Astrocyte (in vitro differentiated cells and primary cell): ENCODE measurements around the gene PUDP. TPM values are rescaled to one million over a fixed set of nuclear protein-coding genes. Genes with fewer than 3 reads are reported as not detected.
A peak's percentile ranks its signal among the peaks of the same experiment; 100 is the strongest.

Experiments used
- DNase-seq: peaks from one replicate; pipeline ENCODE4 v3.0.0-alpha.2; 2010; ENCODE audit warnings: low read depth
- FAIRE-seq: peaks from 2 replicates; lab custom pipeline; 2011; peaks lifted over from hg19 to GRCh38; lab: Jason Lieb, UNC
- H2AFZ ChIP-seq: 2 replicates; pipeline ENCODE4 v1.6.0; 2012; ENCODE audit warnings: low read depth, low read length, inconsistent platforms
- H3K27ac ChIP-seq: 2 replicates; pipeline ENCODE4 v1.5.1; 2011; ENCODE audit warnings: low read depth, low read length, inconsistent platforms
- H3K27me3 ChIP-seq: 2 replicates; pipeline ENCODE4 v1.6.0; 2011; ENCODE audit warnings: low read length, inconsistent platforms; ENCODE audit not compliant: insufficient read depth
- H3K36me3 ChIP-seq: 2 replicates; pipeline ENCODE4 v1.5.1; 2011; ENCODE audit warnings: low read length, inconsistent platforms; ENCODE audit not compliant: insufficient read depth
- H3K4me1 ChIP-seq: 2 replicates; pipeline ENCODE4 v1.5.1; 2011; ENCODE audit warnings: low read length, inconsistent platforms; ENCODE audit not compliant: insufficient read depth
- H3K4me2 ChIP-seq: 2 replicates; pipeline ENCODE4 v1.6.0; 2012; ENCODE audit warnings: low read length, inconsistent platforms
- H3K4me3 ChIP-seq: 2 replicates; pipeline ENCODE4 v1.5.1; 2011; ENCODE audit warnings: low read depth, mild to moderate bottlenecking, low read length, inconsistent platforms; ENCODE audit not compliant: insufficient read depth
- H3K79me2 ChIP-seq: 2 replicates; pipeline ENCODE4 v1.6.0; 2012; ENCODE audit warnings: mild to moderate bottlenecking, low read length, inconsistent platforms; ENCODE audit not compliant: insufficient read depth
- H3K9ac ChIP-seq: 2 replicates; pipeline ENCODE4 v1.6.0; 2012; ENCODE audit warnings: mild to moderate bottlenecking, low read length, inconsistent platforms
- H3K9me3 ChIP-seq: 2 replicates; pipeline ENCODE4 v1.5.1; 2012; ENCODE audit warnings: low read depth, mild to moderate bottlenecking, low read length, inconsistent platforms; ENCODE audit not compliant: insufficient read depth
- H4K20me1 ChIP-seq: 2 replicates; pipeline ENCODE4 v1.6.0; 2012; ENCODE audit warnings: low read length, inconsistent platforms; ENCODE audit not compliant: insufficient read depth
- H3K27ac Mint-ChIP-seq: one replicate; pipeline ENCODE4 v1.8.0; 2021; ENCODE audit warnings: mild to moderate bottlenecking, mixed read lengths; ENCODE audit not compliant: unreplicated experiment
- H3K27me3 Mint-ChIP-seq: one replicate; pipeline ENCODE4 v1.8.0; 2021; ENCODE audit warnings: low read depth, mixed read lengths; ENCODE audit not compliant: unreplicated experiment
- H3K36me3 Mint-ChIP-seq: one replicate; pipeline ENCODE4 v1.8.0; 2021; ENCODE audit warnings: low read depth, mixed read lengths; ENCODE audit not compliant: unreplicated experiment
- H3K4me1 Mint-ChIP-seq: one replicate; pipeline ENCODE4 v1.8.0; 2021; ENCODE audit warnings: low read depth, mixed read lengths; ENCODE audit not compliant: unreplicated experiment
- H3K4me3 Mint-ChIP-seq: one replicate; pipeline ENCODE4 v1.8.0; 2021; ENCODE audit warnings: mild to moderate bottlenecking, moderate library complexity, mixed read lengths; ENCODE audit not compliant: unreplicated experiment
- H3K9me3 Mint-ChIP-seq: one replicate; pipeline ENCODE4 v1.8.0; 2021; ENCODE audit warnings: mild to moderate bottlenecking, mixed read lengths; ENCODE audit not compliant: unreplicated experiment
- EZH2 ChIP-seq: IDR thresholded peaks from 2 replicates; pipeline ENCODE4 v1.6.1; 2012; ENCODE audit warnings: mild to moderate bottlenecking, low read length, inconsistent platforms; ENCODE audit not compliant: insufficient read depth
- total RNA-seq: library from RNA; stranded (reverse); gene quantifications from 2 replicates; pipeline ENCODE4 v1.2.1, GENCODE V29; 2021
- TF ChIP-seq, protein P1 (sequence below): IDR thresholded peaks from 2 replicates; pipeline ENCODE4 v1.5.1; 2011; ENCODE audit warnings: low read depth, mild to moderate bottlenecking, inconsistent platforms, low read length, moderate library complexity; ENCODE audit not compliant: insufficient read depth

The PUDP gene
- total RNA-seq, 1 donor from 2014 or later = 21.8 TPM

DNA sequence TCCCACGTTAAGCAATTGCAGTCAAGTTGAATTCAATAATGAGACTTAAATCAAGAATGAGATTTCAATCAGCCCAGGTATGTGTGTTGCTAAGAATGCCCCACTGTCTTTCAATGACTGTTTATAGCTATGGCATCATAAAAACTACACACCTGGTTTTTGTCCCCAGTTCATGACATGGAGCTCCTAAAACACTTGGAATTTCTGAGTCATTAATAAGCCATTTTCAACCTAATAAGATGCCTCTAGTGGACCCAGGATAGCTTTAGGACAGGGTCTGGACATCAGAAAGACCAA is 73.1 kb downstream of the PUDP start:
- no peak overlapping the region for H2AFZ ChIP-seq
- no peak overlapping the region for H3K4me2 ChIP-seq
- TF ChIP-seq, protein P1, sequence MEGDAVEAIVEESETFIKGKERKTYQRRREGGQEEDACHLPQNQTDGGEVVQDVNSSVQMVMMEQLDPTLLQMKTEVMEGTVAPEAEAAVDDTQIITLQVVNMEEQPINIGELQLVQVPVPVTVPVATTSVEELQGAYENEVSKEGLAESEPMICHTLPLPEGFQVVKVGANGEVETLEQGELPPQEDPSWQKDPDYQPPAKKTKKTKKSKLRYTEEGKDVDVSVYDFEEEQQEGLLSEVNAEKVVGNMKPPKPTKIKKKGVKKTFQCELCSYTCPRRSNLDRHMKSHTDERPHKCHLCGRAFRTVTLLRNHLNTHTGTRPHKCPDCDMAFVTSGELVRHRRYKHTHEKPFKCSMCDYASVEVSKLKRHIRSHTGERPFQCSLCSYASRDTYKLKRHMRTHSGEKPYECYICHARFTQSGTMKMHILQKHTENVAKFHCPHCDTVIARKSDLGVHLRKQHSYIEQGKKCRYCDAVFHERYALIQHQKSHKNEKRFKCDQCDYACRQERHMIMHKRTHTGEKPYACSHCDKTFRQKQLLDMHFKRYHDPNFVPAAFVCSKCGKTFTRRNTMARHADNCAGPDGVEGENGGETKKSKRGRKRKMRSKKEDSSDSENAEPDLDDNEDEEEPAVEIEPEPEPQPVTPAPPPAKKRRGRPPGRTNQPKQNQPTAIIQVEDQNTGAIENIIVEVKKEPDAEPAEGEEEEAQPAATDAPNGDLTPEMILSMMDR = no peak
- no peak for TF ChIP-seq EZH2
- H3K4me3 Mint-ChIP-seq = no peak overlapping the region
- peaks cover 13% of the 10 kb centered on the region for H4K20me1 ChIP-seq
- FAIRE-seq = peak; percentile 72
- H3K36me3 ChIP-seq = no peaks in the 10 kb centered on the region
- no peak overlapping the region for H3K4me3 ChIP-seq
- H3K27me3 Mint-ChIP-seq = no peaks in the 10 kb centered on the region
- H3K36me3 Mint-ChIP-seq = peaks cover 3% of the 10 kb centered on the region
- H3K27me3 ChIP-seq = no peaks in the 10 kb centered on the region
- H3K27ac ChIP-seq = no peak overlapping the region
- H3K9me3 ChIP-seq = no peaks in the 10 kb centered on the region
- peaks cover 4% of the 10 kb centered on the region for H3K4me1 Mint-ChIP-seq
- no peaks in the 10 kb centered on the region for H3K4me1 ChIP-seq
- H3K27ac Mint-ChIP-seq = no peak overlapping the region
- H3K79me2 ChIP-seq = peaks cover 4% of the 10 kb centered on the region
- H3K9ac ChIP-seq = no peak overlapping the region
- no peaks in the 10 kb centered on the region for H3K9me3 Mint-ChIP-seq
- DNase-seq = no peak

DNA sequence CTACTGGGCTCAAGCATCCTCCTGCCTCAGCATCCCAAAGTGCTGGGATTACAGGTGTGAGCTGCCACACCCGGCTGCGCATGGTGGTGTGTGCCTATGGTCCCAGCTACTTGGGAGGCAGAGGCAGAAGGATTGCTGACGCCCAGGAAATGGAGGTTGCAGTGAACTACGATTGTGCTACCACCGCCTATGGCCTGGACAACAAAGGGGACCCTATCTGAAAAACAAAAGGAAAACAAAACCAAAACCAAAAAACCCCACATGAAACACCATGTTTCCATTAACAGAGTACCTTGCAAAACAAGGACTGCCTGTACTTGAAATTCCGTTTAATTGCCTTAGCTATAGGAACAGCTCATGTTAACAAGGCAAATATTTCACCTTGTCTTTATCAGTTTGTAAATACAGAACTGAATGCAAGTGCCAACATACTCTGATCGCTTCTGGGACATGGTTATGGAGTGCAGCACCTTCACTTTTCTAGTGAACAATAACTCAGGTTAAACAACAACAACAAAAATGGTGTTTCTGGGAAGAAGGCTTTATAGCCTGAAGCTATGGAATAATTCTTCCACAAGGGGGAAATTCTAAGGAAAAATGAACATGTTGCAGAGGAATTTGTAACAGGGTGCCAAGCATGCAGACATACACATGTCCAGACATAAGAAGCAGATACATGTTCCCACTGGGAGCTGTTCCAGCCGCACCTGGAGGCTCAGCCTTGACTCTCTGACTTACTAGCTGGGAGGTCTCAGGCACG is 73.6 kb downstream of the PUDP start:
- DNase-seq = no peak
- Mint-ChIP-seq H3K4me1 (peaks cover 4% of the 10 kb centered on the region), H3K9me3 (no peaks in the 10 kb centered on the region), H3K36me3 (peaks cover 3% of the 10 kb centered on the region), H3K4me3 (no peak overlapping the region), H3K27ac (no peak overlapping the region), H3K27me3 (no peaks in the 10 kb centered on the region)
- Histone ChIP-seq H3K9ac (no peak overlapping the region), H3K36me3 (no peaks in the 10 kb centered on the region), H3K27ac (no peak overlapping the region), H3K27me3 (no peaks in the 10 kb centered on the region), H3K9me3 (no peaks in the 10 kb centered on the region), H3K4me3 (no peak overlapping the region), H4K20me1 (peaks cover 13% of the 10 kb centered on the region), H2AFZ (no peak overlapping the region), H3K79me2 (peaks cover 4% of the 10 kb centered on the region), H3K4me1 (no peaks in the 10 kb centered on the region), H3K4me2 (no peak overlapping the region)
- peak; percentile 88 for FAIRE-seq
- TF ChIP-seq, protein P1 = no peak
- TF ChIP-seq EZH2 = no peak

DNA sequence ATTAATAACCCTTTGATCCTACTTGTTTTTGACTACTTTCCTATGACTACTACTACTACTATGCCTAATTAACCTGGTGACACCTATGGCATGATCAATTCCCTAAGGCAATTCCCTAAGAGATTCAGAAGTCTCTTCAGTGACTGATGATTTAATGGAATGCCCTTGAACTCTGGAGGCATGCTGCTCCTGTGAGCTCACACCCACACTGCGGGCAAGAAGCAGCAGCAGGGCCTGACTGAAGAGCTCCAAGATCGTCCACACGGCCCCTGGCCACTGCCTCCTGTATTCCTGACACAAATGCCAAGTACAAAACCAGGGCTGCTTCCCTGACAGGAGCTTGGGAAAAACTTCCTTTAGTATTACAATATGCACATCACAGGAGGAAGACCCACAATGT is 74.6 kb downstream of the PUDP start:
- no peak overlapping the region for H3K27ac Mint-ChIP-seq
- FAIRE-seq = no peak

More for the DNA sequence above, 74.6 kb downstream of the PUDP start:
- H3K36me3 Mint-ChIP-seq = peaks cover 7% of the 10 kb centered on the region
- Histone ChIP-seq H4K20me1 (peaks cover 9% of the 10 kb centered on the region), H2AFZ (no peak overlapping the region), H3K9me3 (no peaks in the 10 kb centered on the region), H3K4me2 (no peak overlapping the region), H3K36me3 (no peaks in the 10 kb centered on the region), H3K27me3 (no peaks in the 10 kb centered on the region), H3K9ac (no peak overlapping the region), H3K4me1 (no peaks in the 10 kb centered on the region), H3K79me2 (no peaks in the 10 kb centered on the region), H3K27ac (no peak overlapping the region), H3K4me3 (no peak overlapping the region)
- DNase-seq = peak; percentile 7
- H3K4me3 Mint-ChIP-seq = no peak overlapping the region
- TF ChIP-seq, protein P1 = no peak
- no peak for TF ChIP-seq EZH2
- H3K9me3 Mint-ChIP-seq = no peaks in the 10 kb centered on the region
- peaks cover 4% of the 10 kb centered on the region for H3K4me1 Mint-ChIP-seq
- H3K27me3 Mint-ChIP-seq = no peaks in the 10 kb centered on the region
